ENCODE results near the gene RBM26.

- TF ChIP-seq EZH2 (IDR thresholded peaks at IDR 0.05; ENCODE audit: insufficient read depth, poor library complexity, severe bottlenecking) (no peak), EZH2phosphoT487 (IDR thresholded peaks at IDR 0.05; ENCODE audit: insufficient read depth, low read depth) (no peak)
These were observed 69.1 kb downstream of the RBM26 start for GRCh38 chr13:79336966-79337365.
